GM21360 (cell line): Measurements from ENCODE around the gene OGDH.
"Not testable (repeated sequence)": the region's sequence is repeated elsewhere in the genome, so short reads cannot be mapped to it uniquely, and the experiment has no call there.

Experiments used
- ATAC-seq: cut with Tn5 transposase; IDR thresholded peaks from one replicate; pipeline ENCODE4 v1.9.1; 2021; ENCODE audit warnings: mild to moderate bottlenecking, moderate library complexity; ENCODE audit not compliant: unreplicated experiment

OGDH gene

DNA sequence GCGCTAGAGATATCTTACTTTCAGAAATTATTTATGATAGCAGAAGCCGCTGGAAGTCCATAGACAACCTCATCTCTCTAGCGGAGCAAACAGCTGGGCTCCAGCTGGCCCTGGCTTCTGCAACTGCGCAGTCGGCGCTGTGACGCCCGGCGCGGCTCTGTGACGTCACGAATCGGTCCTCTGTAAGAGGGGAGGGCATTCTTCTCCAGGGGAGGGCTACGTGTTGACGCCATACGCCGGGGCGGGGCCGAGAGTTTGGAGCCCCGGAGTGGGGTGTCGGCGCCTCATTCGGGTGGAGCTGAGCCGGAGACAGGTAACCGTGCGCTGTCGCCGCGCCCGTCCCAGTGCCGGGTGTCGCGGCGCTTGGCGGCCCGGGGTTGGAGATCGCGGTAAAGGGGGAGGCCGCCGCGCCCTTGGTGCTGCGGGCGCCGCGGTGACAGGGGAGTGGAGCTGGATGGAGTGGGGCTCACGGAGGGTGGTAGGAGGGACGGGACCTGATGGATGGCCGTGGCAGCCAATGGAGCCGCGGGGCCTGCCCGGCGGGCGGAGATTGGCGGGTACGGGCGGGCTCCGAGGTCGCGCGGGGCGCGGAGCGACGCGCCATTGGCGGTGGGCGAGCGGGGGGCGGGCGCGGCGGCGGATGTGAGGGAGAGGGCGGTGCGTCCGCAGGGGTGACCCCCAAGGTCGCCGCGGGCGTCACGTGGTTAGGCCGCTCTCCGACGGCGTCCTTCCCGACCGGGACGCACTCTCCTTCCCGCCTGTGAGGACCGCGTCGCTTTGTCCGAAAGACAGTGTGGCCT is at the start of gene OGDH:
TSS of gene OGDH (plus strand) at position 287 of the 800 bp plus-strand sequence. CDS start 17,717 bp downstream, outside the sequence.
- peak; percentile 90 for ATAC-seq

DNA sequence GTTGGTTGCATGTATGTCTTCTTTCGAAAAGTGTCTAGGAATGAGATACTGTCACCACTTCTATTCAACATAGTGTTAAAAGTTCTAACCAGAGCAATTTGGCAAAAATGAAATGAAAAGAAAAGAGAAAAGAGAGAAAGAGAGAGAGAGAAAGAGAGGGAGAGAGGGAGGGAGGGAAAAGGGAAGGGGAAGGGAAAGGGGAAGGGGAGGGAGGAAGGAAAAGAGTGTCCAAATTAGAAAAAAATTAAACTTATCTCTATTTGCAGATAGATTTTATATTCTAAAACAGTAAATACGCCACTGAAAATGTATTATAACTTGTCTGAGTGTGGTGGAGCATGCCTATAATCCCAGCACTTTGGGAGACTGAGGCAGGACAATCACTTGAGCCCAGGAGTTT is 48.9 kb upstream of the OGDH start:
- ATAC-seq: no peak

DNA sequence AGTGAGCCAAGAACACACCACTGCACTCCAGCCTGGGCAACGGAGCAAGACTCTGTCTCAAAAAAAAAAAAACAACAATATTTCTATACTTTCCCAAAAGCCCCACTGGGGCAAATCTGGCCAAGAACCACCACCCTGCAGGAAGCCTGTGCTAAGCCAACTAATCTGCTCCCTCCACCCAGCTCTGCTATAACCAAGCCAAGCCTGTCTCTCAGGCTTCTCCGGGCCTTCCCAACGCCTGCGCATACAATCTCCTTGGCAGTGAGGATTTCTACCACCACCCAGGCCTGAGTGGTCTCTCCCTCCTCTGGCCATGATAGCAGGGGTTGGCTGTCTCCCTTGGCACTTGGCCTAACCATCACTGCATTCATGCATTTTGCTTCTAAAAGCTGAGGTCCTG is 46.9 kb upstream of the OGDH start:
- no peak for ATAC-seq

DNA sequence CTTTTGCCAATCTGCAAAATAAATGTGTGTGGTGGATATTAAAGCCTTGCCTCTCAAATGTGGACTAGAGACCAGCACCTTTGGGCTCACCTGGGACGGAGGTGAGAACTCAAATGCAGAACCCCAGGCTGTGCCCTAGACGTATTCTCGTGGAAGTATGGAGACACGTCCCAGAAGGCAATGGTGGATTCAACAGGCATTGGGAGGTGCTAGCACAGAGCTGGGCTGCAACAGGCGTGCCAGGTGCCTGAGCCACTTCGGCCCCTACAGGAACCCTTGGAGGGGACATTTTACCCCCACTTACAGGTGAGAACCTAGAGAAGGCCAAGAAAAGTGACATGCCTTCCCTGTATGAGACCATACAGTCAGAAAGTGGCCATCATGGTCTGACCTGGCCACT is 44.9 kb upstream of the OGDH start:
- ATAC-seq: no peak

DNA sequence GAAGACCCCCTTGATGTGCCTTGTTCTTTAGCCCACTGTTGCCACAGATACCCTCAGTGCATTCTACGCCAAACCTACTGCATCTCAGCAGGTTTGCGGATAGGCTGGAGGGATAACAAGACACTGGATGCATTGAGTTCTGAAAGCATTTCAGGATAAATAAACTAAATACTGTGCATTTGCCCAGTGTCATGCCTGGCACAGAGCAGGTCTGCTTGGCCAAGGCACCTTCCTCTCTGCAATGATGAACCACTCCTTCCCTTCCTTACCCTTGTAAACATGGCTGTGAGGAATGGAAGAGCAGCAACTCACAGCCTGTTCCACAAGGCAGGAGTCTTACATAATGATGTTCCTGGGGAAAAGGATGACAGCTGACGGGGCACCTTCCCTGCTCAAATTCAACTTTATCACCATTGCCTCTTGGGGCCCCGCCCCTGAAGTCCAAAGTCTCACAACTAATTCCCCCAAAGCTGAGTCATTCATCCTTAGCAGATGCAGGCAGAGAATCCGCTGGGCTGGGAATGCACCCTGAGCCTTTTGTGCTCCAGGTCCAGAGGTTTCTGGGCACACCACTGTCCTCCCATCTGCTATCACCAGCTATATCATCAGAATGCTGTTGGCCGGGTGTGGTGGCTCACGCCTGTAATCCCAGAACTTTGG is 44.3 kb upstream of the OGDH start:
- ATAC-seq: no peak

DNA sequence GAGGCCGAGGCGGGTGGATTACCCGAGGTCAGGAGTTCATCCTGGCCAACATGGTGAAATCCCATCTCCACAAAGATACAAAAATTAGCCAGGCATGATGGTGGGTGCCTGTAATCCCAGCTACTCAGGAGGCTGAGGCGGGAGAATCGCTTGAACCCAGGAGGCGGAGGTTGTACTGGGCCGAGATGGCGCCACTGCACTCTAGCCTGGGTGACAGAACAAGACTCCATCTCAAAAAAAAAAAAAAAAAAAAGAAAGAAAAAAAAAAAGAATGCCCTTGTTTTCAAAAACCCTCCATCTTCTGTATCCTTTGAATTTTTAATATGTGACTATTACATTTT is 43.8 kb upstream of the OGDH start:
- ATAC-seq: not testable (repeated sequence)

DNA sequence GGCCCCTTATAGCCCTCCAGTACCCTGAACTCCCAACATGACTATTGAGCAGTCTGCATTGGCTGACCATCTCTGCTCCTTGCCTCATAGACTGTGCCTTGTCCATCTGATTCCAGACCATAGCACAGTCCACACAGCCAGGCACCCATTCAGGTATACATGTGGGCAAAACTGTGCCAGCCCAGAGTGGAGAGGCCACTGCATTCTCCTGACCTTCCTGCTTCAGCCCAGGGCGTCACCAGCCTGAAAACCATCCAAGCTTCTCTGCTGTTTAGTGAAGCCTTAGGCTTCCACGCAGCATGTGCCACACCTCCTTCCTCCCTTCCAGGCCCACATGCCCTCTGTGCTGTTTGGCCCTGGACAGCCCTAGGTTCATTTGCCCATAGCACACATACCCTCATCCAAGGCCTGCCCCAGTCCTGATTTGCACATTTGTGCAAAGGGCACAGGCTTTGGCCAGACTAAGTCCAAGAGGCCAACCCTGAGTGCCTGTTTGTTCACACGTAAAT is 43.2 kb upstream of the OGDH start:
- ATAC-seq: no peak

DNA sequence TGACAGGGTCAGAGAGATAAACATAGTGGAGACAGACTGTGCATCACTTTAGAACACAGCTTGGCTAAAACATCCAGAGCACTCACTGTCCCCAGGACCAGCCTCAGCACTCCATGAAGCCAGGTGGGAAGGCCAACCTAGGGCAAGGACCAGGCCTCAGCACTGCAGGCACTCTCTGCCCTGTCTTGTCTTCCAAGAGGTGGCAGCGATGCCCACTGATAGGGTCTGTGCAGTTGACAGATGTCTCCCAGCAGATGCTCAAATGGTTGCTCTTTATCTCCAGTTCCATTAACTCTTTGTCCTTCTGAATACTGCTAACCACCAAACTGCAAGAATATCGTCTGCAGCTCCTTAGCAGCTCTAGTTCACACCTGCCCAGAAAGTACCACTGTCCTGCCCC is 41.8 kb upstream of the OGDH start:
- ATAC-seq: no peak

DNA sequence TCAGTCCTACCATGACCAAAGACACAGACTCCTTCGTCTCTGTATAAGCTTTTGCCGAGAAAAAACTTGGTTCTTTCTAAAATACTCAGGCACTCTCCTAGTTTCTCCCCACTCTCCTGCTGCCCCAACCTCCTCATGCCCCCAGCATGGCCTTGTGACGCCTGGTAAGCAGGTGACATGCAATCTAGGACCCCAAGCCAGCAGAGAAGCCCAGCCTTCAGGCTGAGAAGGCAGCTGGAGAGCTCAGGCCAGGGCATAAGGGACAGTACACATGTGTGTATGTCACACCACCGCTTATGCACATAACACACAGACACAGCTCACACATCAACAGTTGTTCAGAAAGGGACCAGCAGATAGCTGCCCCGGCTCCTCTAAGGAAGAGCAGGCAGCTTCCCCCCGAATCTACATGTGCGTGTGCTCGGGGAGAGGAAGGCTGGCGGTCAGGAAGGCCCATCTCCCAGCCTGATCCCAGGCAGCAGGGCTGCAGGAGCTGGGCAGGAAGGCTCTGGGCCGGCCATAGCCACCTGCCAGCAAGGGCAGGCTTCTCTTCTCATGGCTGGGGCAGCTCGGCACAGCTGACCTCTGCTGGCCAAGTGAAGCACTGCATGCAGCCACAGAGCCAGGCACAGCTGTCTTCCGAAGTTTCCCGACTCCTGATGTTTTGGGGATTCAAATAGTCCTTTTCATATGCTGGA is 41.2 kb upstream of the OGDH start:
- ATAC-seq: no peak

DNA sequence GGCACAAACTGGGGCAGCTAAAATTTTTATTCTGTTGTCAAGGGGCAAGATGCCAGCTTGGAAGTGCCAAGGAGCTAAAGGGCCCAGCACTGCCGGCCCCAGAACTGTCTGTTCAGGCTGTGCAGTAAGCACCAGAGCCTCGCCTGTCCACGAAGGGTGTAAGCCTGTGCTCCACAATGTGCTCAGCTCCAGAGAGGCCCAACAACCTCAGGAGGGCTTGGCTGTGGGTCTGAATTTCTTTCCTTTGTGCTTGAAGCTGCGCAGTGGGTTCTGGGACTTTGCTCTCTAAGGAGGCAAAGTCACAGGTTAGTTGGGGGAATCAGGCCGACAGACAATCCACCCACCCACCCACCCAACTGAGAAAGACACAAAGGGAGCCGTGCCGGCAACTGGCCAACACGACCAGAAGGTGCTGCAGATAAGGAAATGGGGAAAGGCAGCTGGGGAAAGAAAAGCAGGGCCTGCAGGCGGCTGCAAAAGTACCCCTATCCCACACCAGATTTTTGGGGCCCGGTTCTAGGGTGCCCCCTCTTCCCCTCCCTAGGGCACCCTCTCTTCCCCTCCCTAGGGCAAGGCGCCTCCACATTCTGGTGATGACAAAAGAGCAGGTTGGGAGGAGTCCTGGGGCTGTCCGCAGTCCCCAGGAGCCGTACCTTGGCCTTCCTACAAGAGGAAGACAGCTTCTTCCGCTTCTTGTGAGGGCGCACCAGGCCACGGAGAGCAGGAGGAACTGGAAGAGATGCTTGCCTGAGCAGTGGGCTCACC is 40.5 kb upstream of the OGDH start:
- no peak for ATAC-seq

DNA sequence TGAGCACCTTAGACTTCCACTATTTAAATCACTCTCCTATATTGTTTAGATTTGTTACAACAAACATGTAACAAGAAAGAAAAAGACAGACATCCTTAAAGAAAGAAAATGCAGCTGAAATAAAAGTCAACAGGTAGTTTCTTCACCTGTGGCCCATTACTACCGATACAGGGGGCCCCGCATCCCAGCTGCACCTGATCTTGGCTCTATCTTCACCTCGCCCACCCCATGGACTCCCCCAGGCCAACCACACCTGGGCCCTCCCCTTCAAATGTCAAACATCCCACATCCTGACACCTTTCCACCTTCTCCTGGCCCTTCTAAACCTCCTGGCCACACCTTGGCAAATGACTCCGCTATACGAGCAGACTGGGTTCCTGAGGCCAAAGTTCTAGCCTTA is 39.7 kb upstream of the OGDH start:
- ATAC-seq: no peak

DNA sequence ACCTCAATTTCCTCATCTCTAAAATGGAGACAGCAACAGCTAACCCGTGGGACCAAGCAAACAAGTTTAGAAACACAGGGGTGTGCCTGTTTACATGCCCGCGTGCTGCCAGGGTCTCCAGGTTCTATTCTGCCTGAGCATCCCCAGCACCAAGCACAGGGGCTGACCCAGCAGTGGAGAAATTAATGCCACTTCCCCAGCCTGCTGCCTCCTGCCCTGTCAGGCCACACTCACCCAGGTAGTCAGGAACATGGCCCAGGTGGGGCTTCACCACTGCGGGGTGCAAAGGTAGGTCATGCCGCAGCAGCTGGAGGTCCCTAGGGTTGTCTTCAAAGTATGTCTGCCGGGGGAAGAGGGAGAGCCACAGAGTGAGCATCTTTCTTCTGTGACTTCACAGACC is 38.5 kb upstream of the OGDH start:
- no peak for ATAC-seq

DNA sequence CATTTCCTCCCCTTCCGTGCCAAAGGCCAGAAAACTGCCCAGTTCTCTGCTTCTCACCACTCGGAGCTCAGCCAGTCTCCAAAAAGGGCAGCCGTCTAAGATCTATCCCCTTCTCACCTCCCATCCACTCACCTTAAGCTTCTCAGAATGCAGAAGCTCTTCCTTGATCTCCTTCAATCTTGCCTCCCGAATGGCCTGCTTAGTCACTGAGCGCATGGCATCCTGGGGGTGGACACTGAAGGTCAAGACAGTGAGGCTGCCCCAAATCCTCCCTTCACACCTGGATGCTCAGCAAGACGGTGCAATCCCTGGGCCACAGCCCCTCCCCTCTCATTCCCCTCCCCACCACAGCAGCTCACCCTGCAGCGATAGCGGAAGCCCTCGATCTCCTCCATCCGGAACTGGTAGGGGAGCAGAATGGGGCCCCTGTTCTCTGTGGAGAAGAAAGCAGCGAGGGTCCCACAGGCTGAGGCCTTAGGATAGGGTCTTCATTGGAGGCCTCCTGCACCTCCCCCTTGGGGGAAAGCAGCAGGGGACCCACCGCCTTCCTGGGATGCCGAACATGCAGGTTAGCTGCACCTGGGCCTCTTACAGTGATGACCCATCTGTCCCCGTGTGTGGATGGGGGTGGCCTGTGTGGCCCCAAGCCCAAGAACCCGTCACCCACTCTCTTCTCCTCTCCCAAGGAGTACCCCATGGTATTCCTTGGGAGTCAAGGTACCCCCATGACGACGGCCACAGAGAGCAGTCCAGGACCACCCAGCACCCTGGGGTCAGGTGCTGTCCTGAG is 37.5 kb upstream of the OGDH start:
- ATAC-seq: no peak

DNA sequence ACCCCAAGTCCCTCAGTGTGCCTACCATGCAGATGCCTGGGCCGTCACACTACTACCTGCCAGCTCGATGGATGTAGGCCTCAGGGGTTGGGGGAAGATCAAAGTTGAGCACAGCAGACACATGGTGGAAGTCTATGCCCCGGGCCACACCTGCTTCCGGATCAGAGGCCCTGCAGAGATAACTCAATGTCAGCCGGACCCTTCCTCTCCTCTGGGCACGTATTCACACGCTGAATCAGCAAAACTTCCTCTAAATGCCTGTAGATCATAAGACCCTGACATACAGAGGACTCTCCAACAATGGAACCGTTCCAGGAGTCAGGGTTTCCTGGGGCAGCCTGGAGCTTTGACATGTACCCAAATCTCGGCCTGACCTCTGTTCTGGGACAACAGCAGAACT is 36.5 kb upstream of the OGDH start:
- no peak for ATAC-seq

DNA sequence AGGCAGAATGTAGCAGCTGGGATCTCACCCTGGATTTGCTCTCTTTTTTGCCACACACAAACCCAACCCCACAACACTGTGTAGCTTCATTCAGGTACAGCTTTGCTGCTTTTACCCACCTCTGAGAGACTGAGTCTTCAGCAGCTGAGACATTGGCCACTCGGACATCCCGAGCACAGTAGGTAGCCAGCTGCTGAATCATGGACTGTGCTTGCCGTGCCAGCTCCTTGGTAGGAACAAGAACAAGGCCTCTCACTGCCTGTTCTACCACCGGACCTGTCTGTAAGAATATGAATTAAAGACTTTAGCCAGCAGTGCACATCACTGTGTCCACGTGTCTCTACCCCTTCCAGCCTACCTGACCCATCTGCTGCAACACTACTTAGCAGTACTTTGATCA is 33.7 kb upstream of the OGDH start:
- no peak for ATAC-seq

DNA sequence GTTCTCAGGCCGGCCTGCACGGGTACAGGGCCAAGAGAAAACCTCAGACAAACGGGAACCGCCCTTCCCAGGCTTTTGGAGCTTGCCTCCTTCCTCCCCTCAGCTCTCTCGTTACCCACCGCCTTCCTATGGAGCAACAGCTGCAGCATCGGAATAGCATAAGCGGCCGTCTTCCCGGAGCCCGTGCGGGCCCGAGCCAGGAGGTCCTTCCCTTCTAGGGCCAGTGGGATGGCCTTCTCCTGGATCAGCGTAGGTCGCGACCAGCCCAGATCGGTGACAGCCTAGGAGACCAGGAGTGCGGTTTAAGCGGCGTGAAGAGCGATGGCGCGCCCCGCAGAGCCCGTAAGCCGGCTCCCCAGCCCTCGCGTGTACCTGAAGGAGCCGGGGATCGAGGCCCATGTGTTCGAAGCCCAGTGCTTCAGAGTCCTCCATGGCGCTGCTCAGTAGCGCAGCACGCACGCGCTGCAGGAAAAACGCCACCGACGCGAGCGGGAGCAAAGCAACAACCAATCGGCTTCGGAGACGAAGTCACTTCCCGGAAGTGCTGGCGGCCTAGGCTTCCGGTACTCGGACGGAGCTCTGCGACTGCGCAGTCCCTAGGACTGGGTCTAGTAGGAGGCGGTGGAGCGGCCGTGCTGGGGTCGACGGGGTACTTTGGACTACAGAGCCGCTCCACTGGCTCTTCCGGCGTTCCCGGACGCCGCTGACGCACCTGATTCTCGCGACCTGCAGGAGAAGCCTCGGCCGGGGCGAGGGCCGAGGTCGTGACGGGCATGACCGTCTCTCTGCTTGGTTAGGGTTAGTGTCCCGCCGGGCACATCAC is 32.8 kb upstream of the OGDH start, which contains the start of gene DDX56:
TSS of gene DDX56 (minus strand) at position 445 of the 823 bp plus-strand sequence. CDS start at position 432, 13 bp downstream.
- ATAC-seq: peak; percentile 93

DNA sequence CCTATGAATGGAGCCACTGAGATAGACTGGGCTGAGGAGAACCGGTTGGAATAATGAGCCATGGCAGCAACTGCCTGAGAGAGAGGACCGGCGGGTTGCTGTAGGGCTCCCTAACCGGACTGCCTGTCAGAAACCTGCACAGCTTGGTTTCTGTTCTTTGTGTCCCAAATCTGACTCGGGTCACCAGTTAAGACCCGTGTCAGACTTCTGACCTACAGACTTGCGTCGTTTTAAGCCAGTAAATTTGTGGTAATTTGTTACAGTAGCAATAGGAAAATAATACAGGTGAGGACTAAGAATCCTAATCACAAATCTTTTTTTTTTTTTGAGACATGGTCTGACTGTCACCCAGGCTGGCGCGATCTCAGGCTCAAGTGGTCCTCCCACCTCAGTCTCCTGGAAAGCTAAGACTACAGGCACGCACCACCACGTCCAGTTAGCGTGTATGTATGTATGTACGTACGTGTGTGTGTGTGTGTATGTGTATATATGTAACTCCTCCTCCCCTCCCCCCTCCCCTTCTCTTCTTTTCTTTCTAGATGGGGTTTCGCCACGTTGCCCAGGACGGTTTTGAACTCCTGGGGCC is 32.0 kb upstream of the OGDH start:
- no peak for ATAC-seq

DNA sequence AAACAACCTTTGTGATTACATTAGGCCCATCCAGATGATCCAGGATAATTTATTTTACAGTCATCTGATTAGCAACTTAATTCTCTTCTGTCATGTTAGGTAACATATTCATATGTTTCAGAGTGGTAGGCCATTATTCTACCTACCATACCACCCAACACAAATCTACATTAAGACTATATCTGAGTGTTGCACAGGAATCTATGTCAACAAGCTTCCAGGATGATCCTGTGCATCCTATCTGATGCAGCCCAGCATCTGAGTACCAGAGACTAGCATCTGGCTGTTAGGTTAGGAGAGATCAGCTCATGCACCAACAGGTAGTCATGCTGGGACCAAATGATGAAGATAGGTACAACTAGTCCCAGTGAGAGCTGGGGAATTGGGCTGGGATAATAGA is 31.4 kb upstream of the OGDH start:
- no peak for ATAC-seq

DNA sequence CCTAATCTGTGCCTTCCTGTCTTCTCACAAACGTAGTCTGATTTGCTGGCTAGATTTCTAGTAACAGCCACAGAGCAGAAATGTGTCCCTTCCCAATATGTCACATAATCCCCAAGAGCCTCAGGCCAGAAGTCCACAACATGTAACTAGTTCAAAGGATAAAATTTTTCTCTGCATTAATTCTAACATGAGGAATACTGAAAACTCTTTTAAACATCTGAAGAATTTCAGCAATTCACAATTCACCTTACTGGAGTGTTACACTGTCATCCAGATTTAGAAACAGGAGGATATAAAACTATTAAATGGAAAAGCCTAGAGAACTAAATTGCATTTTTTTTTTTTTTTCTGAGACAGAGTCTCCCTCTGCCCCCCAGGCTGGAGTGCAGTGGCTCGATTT is 30.2 kb upstream of the OGDH start:
- ATAC-seq: no peak
